Tibial nerve (tissue), 4 donors: Measurements from ENCODE around the gene EFNB2. TPM values are rescaled to one million over a fixed set of nuclear protein-coding genes. Genes with fewer than 3 reads are reported as not detected.

Source experiments
- DNase-seq, 2 donors: peaks; one replicate each; pipeline ENCODE4 v3.0.0-alpha.2; 2019; ENCODE audit warnings: low spot score in 2 of 2
- H3K27ac ChIP-seq, 4 donors: fragments of 200-600 bp; sonication (generic) in 3 of 4; one replicate each; pipeline ENCODE4 v1.5.1; 2017 to 2019; ENCODE audit warnings: mild to moderate bottlenecking in 1 of 4
- H3K27me3 ChIP-seq, 2 donors: fragments of 200-600 bp; sonication (generic) in 1 of 2; one replicate each; pipeline versions ENCODE4 v1.5.1 to v1.6.0; 2017 to 2019
- H3K36me3 ChIP-seq, 3 donors: fragments of 200-600 bp; sonication (generic); one replicate each; pipeline ENCODE4 v1.5.1; 2018 to 2019
- H3K4me1 ChIP-seq, 4 donors: fragments of 200-600 bp; sonication (generic) in 3 of 4; one replicate each; pipeline ENCODE4 v1.5.1; 2017 to 2019
- H3K4me3 ChIP-seq, 4 donors: fragments of 200-600 bp; sonication (generic) in 3 of 4; one replicate each; pipeline ENCODE4 v1.5.1; 2017 to 2019; ENCODE audit warnings: mild to moderate bottlenecking in 1 of 4, moderate library complexity in 1 of 4
- H3K9me3 ChIP-seq, 4 donors: fragments of 200-600 bp; sonication (generic) in 3 of 4; one replicate each; pipeline ENCODE4 v1.5.1; 2017 to 2019
- CTCF ChIP-seq, 5 experiments: fragments of 200-600 bp in 3 of 5; fragments of 450-650 bp in 2 of 5; sonication (generic) in 3 of 5; IDR thresholded peaks; one replicate each; pipeline ENCODE4 v1.5.1; 2016 to 2019; ENCODE audit warnings: antibody characterized with exemption in 5 of 5, mild to moderate bottlenecking in 3 of 5, moderate library complexity in 2 of 5
- EP300 ChIP-seq, 2 donors: sonication (generic); formaldehyde crosslinking; IDR thresholded peaks; one replicate each; pipeline ENCODE4 v1.6.1; 2017; ENCODE audit warnings: antibody characterized with exemption in 2 of 2, mild to moderate bottlenecking in 1 of 2
- POLR2A ChIP-seq, 2 donors: fragments of 450-650 bp; IDR thresholded peaks; one replicate each; pipeline ENCODE4 v1.6.1; 2017; ENCODE audit warnings: antibody characterized with exemption in 2 of 2, mild to moderate bottlenecking in 2 of 2, moderate library complexity in 2 of 2
- WGBS, 2 donors: methylation state at CpG; one replicate each; pipeline ENCODE4 v1.1.5; 2018; 5-methylcytosine and 5-hydroxymethylcytosine counted together
- total RNA-seq, 4 donors: library from RNA; depleted of rRNA; stranded (reverse); fragments of >200 nt; gene quantifications; one replicate each; pipeline ENCODE4 v1.1.0, GENCODE V29; 2016

The EFNB2 gene
- total RNA-seq, 4 donors from 2014 or later, result 12.6 to 20.8 (median 18.3) TPM

- H3K27ac ChIP-seq, result peak overlapping the region; percentile 35 to 89 (median 52)
- no peaks in the 10 kb centered on the region for H3K27me3 ChIP-seq
- H3K9me3 ChIP-seq, result no peaks in the 10 kb centered on the region
- TF ChIP-seq EP300 (IDR thresholded peaks at IDR 0.05) (peak in 1 of 2 donors; percentile 42), POLR2A (IDR thresholded peaks at IDR 0.05) (no peak)
- no peak overlapping the region for H3K4me3 ChIP-seq
- WGBS, 2 donors, result 65 to 66% methylated on average over 8 of the region's 8 CpGs
- DNase-seq, result peak in 1 of 2 donors; percentile 66
- no peaks in the 10 kb centered on the region for H3K36me3 ChIP-seq
- peaks cover 0 to 16% (median 2%) of the 10 kb centered on the region in 4 donors for H3K4me1 ChIP-seq
Observed at GRCh38 chr13:106573284-106573846, 37.9 kb upstream of the EFNB2 start.

- Histone ChIP-seq H3K4me1 (peaks cover 0 to 33% (median 12%) of the 10 kb centered on the region in 4 donors), H3K27ac (peak overlapping the region in 2 of 4 donors; percentile 33 to 89), H3K36me3 (no peaks in the 10 kb centered on the region), H3K27me3 (no peaks in the 10 kb centered on the region), H3K4me3 (peak overlapping the region in 1 of 4 donors; percentile 5), H3K9me3 (no peaks in the 10 kb centered on the region)
- DNase-seq, result peak; percentile 20 to 71
- TF ChIP-seq EP300 (IDR thresholded peaks at IDR 0.05), result no peak
- no peak for TF ChIP-seq CTCF (IDR thresholded peaks at IDR 0.05)
- TF ChIP-seq POLR2A (IDR thresholded peaks at IDR 0.05), result peak in 1 of 2 donors; percentile 14
- 45 to 46% methylated on average over 14 of the region's 14 CpGs for WGBS, 2 donors
Observed at GRCh38 chr13:106570299-106570852, 34.9 kb upstream of the EFNB2 start.

GRCh38 chr13:106569233-106570095, 34.0 kb upstream of the EFNB2 start:
- DNase-seq, result no peak
- TF ChIP-seq EP300 (IDR thresholded peaks at IDR 0.05), result no peak
- 77 to 80% methylated on average over 3 of the region's 3 CpGs for WGBS, 2 donors
- Histone ChIP-seq H3K27me3 (no peaks in the 10 kb centered on the region), H3K9me3 (no peaks in the 10 kb centered on the region), H3K27ac (peak overlapping the region in 2 of 4 donors; percentile 30 to 89), H3K4me1 (peaks cover 0 to 42% (median 20%) of the 10 kb centered on the region in 4 donors), H3K36me3 (no peaks in the 10 kb centered on the region), H3K4me3 (no peak overlapping the region)

GRCh38 chr13:106568299-106569003, 33.0 kb upstream of the EFNB2 start:
- 13 to 22% methylated on average over 11 of the region's 11 CpGs for WGBS, 2 donors
- H3K27ac ChIP-seq, result peak overlapping the region in 3 of 4 donors; percentile 98 to 99 (median 98)

GRCh38 chr13:106567474-106568298, 32.2 kb upstream of the EFNB2 start, which contains the start of gene ARGLU1:
ARGLU1 (minus strand) TSS chr13:106568137; CDS start chr13:106567919, 218 bp downstream.
- 0 to 2% methylated on average over 96 to 108 of the region's 108 CpGs for WGBS, 2 donors
- Histone ChIP-seq H3K9me3 (no peaks in the 10 kb centered on the region), H3K27ac (peak within 1 kb of the TSS; percentile 88 to 99 (median 98)), H3K4me1 (peaks cover 0 to 47% (median 32%) of the 10 kb centered on the region in 4 donors), H3K36me3 (no peaks in the 10 kb centered on the region), H3K27me3 (no peaks in the 10 kb centered on the region), H3K4me3 (peak within 1 kb of the TSS; percentile 93 to 100 (median 96))
- TF ChIP-seq EP300 (IDR thresholded peaks at IDR 0.05) (peak; percentile 76 to 100), POLR2A (IDR thresholded peaks at IDR 0.05) (peak; percentile 98 to 99), CTCF (IDR thresholded peaks at IDR 0.05) (no peak)
- peak; percentile 88 to 91 for DNase-seq

More at GRCh38 chr13:106568299-106569003, 33.0 kb upstream of the EFNB2 start:
- no peak for TF ChIP-seq EP300 (IDR thresholded peaks at IDR 0.05)
- Histone ChIP-seq H3K9me3 (no peaks in the 10 kb centered on the region), H3K27me3 (no peaks in the 10 kb centered on the region), H3K4me3 (peak overlapping the region; percentile 93 to 100 (median 96)), H3K36me3 (no peaks in the 10 kb centered on the region), H3K4me1 (peaks cover 0 to 41% (median 28%) of the 10 kb centered on the region in 4 donors)
- no peak for DNase-seq
